Trophoblast cell (in vitro differentiated cells and primary cell): ENCODE results near the gene BTBD9.

Experiments used
- DNase-seq, 2 donors: peaks; one replicate each; pipeline ENCODE4 v3.0.0-alpha.2; 2016
- H2AFZ ChIP-seq: 2 replicates; pipeline ENCODE4 v1.6.1; 2013; ENCODE audit warnings: low read length, moderate library complexity, mild to moderate bottlenecking; ENCODE audit not compliant: insufficient read depth, poor library complexity
- H2AK5ac ChIP-seq: 2 replicates; pipeline ENCODE4 v1.6.1; 2013; ENCODE audit warnings: mild to moderate bottlenecking, low read length
- H2BK120ac ChIP-seq: 2 replicates; pipeline ENCODE4 v1.6.1; 2013; ENCODE audit warnings: low read length, mild to moderate bottlenecking, moderate library complexity; ENCODE audit not compliant: insufficient read depth, poor library complexity
- H2BK12ac ChIP-seq: 2 replicates; pipeline ENCODE4 v1.6.1; 2013; ENCODE audit warnings: mild to moderate bottlenecking, low read length, moderate library complexity
- H2BK5ac ChIP-seq: 2 replicates; pipeline ENCODE4 v1.6.1; 2013; ENCODE audit warnings: low read length, low read depth, moderate library complexity, mild to moderate bottlenecking; ENCODE audit not compliant: poor library complexity
- H3K14ac ChIP-seq: 2 replicates; pipeline ENCODE4 v1.6.1; 2013; ENCODE audit warnings: mild to moderate bottlenecking, low read length
- H3K18ac ChIP-seq: 2 replicates; pipeline ENCODE4 v1.6.1; 2013; ENCODE audit warnings: mild to moderate bottlenecking, low read length
- H3K23ac ChIP-seq: 2 replicates; pipeline ENCODE4 v1.6.1; 2013; ENCODE audit warnings: low read length
- H3K27ac ChIP-seq: 2 replicates; pipeline ENCODE4 v1.5.1; 2013; ENCODE audit warnings: low read depth, mild to moderate bottlenecking, inconsistent platforms, low read length, moderate library complexity
- H3K27me3 ChIP-seq: 2 replicates; pipeline ENCODE4 v1.6.1; 2013; ENCODE audit warnings: inconsistent platforms, mild to moderate bottlenecking, low read length, moderate library complexity; ENCODE audit not compliant: insufficient read depth
- H3K36me3 ChIP-seq, 2 experiments: 1 replicate in 1 of 2; 2 replicates in 1 of 2; pipeline ENCODE4 v1.6.1; 2013; ENCODE audit warnings: low read length in 2 of 2, mild to moderate bottlenecking in 2 of 2, moderate library complexity in 1 of 2; ENCODE audit not compliant: insufficient read depth in 2 of 2, control insufficient read depth in 1 of 2
- H3K4ac ChIP-seq: 2 replicates; pipeline ENCODE4 v1.6.1; 2013; ENCODE audit warnings: low read depth, mild to moderate bottlenecking, low read length, moderate library complexity
- H3K4me1 ChIP-seq, 2 experiments: 1 replicate in 1 of 2; 2 replicates in 1 of 2; pipeline ENCODE4 v1.6.1; 2013; ENCODE audit warnings: low read length in 2 of 2, mild to moderate bottlenecking in 2 of 2, moderate library complexity in 1 of 2; ENCODE audit not compliant: insufficient read depth in 2 of 2, control insufficient read depth in 1 of 2
- H3K4me2 ChIP-seq: 2 replicates; pipeline ENCODE4 v1.6.1; 2013; ENCODE audit warnings: inconsistent platforms, mild to moderate bottlenecking, low read length, moderate library complexity
- H3K4me3 ChIP-seq: 2 replicates; pipeline ENCODE4 v1.5.1; 2013; ENCODE audit warnings: mild to moderate bottlenecking, low read depth, low read length, inconsistent platforms
- H3K79me1 ChIP-seq: one replicate; pipeline ENCODE4 v1.6.1; 2013; ENCODE audit warnings: low read length
- H3K79me2 ChIP-seq: 2 replicates; pipeline ENCODE4 v1.6.1; 2013; ENCODE audit warnings: low read length, mild to moderate bottlenecking; ENCODE audit not compliant: control insufficient read depth, insufficient read depth, poor library complexity
- H3K9ac ChIP-seq: 2 replicates; pipeline ENCODE4 v1.6.1; 2013; ENCODE audit warnings: mild to moderate bottlenecking, low read length
- H3K9me3 ChIP-seq: 2 replicates; pipeline ENCODE4 v1.6.1; 2013; ENCODE audit warnings: low read depth, mild to moderate bottlenecking, control low read depth, inconsistent platforms, low read length; ENCODE audit not compliant: insufficient read depth
- H4K12ac ChIP-seq: 2 replicates; pipeline ENCODE4 v1.6.1; 2013; ENCODE audit warnings: low read depth, mild to moderate bottlenecking, low read length, moderate library complexity
- H4K8ac ChIP-seq: 2 replicates; pipeline ENCODE4 v1.6.1; 2013; ENCODE audit warnings: low read depth, mild to moderate bottlenecking, low read length, moderate library complexity
- H4K91ac ChIP-seq: one replicate; pipeline ENCODE4 v1.6.1; 2013; ENCODE audit warnings: low read depth, mild to moderate bottlenecking, low read length, moderate library complexity
- WGBS: extraction: QIAGEN DNeasy Blood & Tissue Kit; methylation state at CpG from one replicate; pipeline ENCODE4 v1.1.7; 2013; ENCODE audit warnings: missing lambda C conversion rate; ENCODE audit not compliant: insufficient read length, insufficient coverage; ENCODE audit errors: extremely low coverage; 5-methylcytosine and 5-hydroxymethylcytosine counted together

Gene BTBD9

GRCh38 chr6:38141085-38141484 is 498.6 kb downstream of the BTBD9 start:
- peaks cover 4% of the 10 kb centered on the region in 2 experiments for H3K36me3 ChIP-seq
- no CpG with 5 or more reads among the region's 4 CpGs for WGBS
- no peak overlapping the region for H3K4ac ChIP-seq
- no peak overlapping the region for H2BK5ac ChIP-seq
- no peak for DNase-seq
- no peak overlapping the region for H3K23ac ChIP-seq
- H4K12ac ChIP-seq = no peak overlapping the region
- no peaks in the 10 kb centered on the region for H3K79me1 ChIP-seq
- peaks cover 2% of the 10 kb centered on the region in 2 experiments for H3K4me1 ChIP-seq
- H3K27me3 ChIP-seq = no peaks in the 10 kb centered on the region
- no peak overlapping the region for H2AK5ac ChIP-seq
- no peak overlapping the region for H2AFZ ChIP-seq
- no peak overlapping the region for H4K91ac ChIP-seq
- no peak overlapping the region for H3K4me3 ChIP-seq
- no peak overlapping the region for H4K8ac ChIP-seq
- no peak overlapping the region for H3K27ac ChIP-seq
- no peak overlapping the region for H3K9ac ChIP-seq
- no peak overlapping the region for H2BK120ac ChIP-seq
- H3K4me2 ChIP-seq = no peak overlapping the region
- no peak overlapping the region for H2BK12ac ChIP-seq
- no peaks in the 10 kb centered on the region for H3K9me3 ChIP-seq
- H3K14ac ChIP-seq = no peak overlapping the region
- no peak overlapping the region for H3K18ac ChIP-seq
- no peaks in the 10 kb centered on the region for H3K79me2 ChIP-seq

GRCh38 chr6:38138374-38138773 is 501.4 kb downstream of the BTBD9 start:
- Histone ChIP-seq H3K27ac (no peak overlapping the region), H3K9ac (no peak overlapping the region)
- WGBS = no CpG with 5 or more reads among the region's 5 CpGs

GRCh38 chr6:38137608-38138265 is 502.0 kb downstream of the BTBD9 start:
- DNase-seq = no peak
- Histone ChIP-seq H2BK5ac (no peak overlapping the region), H3K9ac (no peak overlapping the region), H4K8ac (no peak overlapping the region), H3K4me1 (no peaks in the 10 kb centered on the region), H3K27ac (no peak overlapping the region), H2BK12ac (no peak overlapping the region), H2BK120ac (no peak overlapping the region), H3K36me3 (peaks cover 2 to 6% of the 10 kb centered on the region in 2 experiments), H3K4me3 (no peak overlapping the region), H2AK5ac (no peak overlapping the region), H3K79me1 (no peaks in the 10 kb centered on the region), H3K27me3 (no peaks in the 10 kb centered on the region), H3K79me2 (no peaks in the 10 kb centered on the region), H4K12ac (no peak overlapping the region), H4K91ac (no peak overlapping the region), H3K9me3 (no peaks in the 10 kb centered on the region), H3K18ac (no peak overlapping the region), H3K23ac (no peak overlapping the region), H3K14ac (no peak overlapping the region), H3K4me2 (no peak overlapping the region), H2AFZ (no peak overlapping the region), H3K4ac (no peak overlapping the region)
- no CpG with 5 or more reads among the region's 8 CpGs for WGBS

More at GRCh38 chr6:38138374-38138773, 501.4 kb downstream of the BTBD9 start:
- no peaks in the 10 kb centered on the region for H3K79me1 ChIP-seq
- no peak overlapping the region for H3K14ac ChIP-seq
- no peak overlapping the region for H4K91ac ChIP-seq
- no peak overlapping the region for H3K4ac ChIP-seq
- H3K9me3 ChIP-seq = no peaks in the 10 kb centered on the region
- no peak overlapping the region for H3K4me3 ChIP-seq
- H2BK120ac ChIP-seq = no peak overlapping the region
- no peak overlapping the region for H3K4me2 ChIP-seq
- no peaks in the 10 kb centered on the region for H3K79me2 ChIP-seq
- H3K4me1 ChIP-seq = no peaks in the 10 kb centered on the region
- DNase-seq = no peak
- no peak overlapping the region for H2AFZ ChIP-seq
- no peak overlapping the region for H2BK5ac ChIP-seq
- no peak overlapping the region for H4K12ac ChIP-seq
- H3K27me3 ChIP-seq = no peaks in the 10 kb centered on the region
- no peak overlapping the region for H3K18ac ChIP-seq
- H3K36me3 ChIP-seq = peaks cover 2 to 6% of the 10 kb centered on the region in 2 experiments
- no peak overlapping the region for H4K8ac ChIP-seq
- no peak overlapping the region for H3K23ac ChIP-seq
- H2BK12ac ChIP-seq = no peak overlapping the region
- H2AK5ac ChIP-seq = no peak overlapping the region

- H4K12ac ChIP-seq = no peak overlapping the region
- no peaks in the 10 kb centered on the region for H3K27me3 ChIP-seq
- H3K4me1 ChIP-seq = no peaks in the 10 kb centered on the region
- no peak overlapping the region for H3K18ac ChIP-seq
- H3K9ac ChIP-seq = no peak overlapping the region
- no CpG with 5 or more reads among the region's 4 CpGs for WGBS
- no peak overlapping the region for H2AFZ ChIP-seq
- DNase-seq = no peak
- H4K91ac ChIP-seq = no peak overlapping the region
- no peak overlapping the region for H3K14ac ChIP-seq
- H4K8ac ChIP-seq = no peak overlapping the region
- H2BK5ac ChIP-seq = no peak overlapping the region
- no peak overlapping the region for H3K27ac ChIP-seq
- no peak overlapping the region for H3K4me3 ChIP-seq
- no peak overlapping the region for H2BK120ac ChIP-seq
- no peaks in the 10 kb centered on the region for H3K79me2 ChIP-seq
- H3K4ac ChIP-seq = no peak overlapping the region
- no peak overlapping the region for H3K4me2 ChIP-seq
- H3K79me1 ChIP-seq = no peaks in the 10 kb centered on the region
- H2AK5ac ChIP-seq = no peak overlapping the region
- no peak overlapping the region for H2BK12ac ChIP-seq
- peaks cover 0 to 5% of the 10 kb centered on the region in 2 experiments for H3K36me3 ChIP-seq
- H3K9me3 ChIP-seq = no peaks in the 10 kb centered on the region
- H3K23ac ChIP-seq = no peak overlapping the region
Observed at GRCh38 chr6:38136547-38136946, 503.2 kb downstream of the BTBD9 start.
